GM12878 (cell line): ENCODE measurements around the gene BLACAT1. TPM values are rescaled to one million over a fixed set of nuclear protein-coding genes. Genes with fewer than 3 reads are reported as not detected.
A peak's percentile ranks its signal among the peaks of the same experiment; 100 is the strongest.

Experiments used
- ATAC-seq: fragments of 200-7000 bp; cut with Tn5 transposase; 3 replicates; pipeline ENCODE4 v1.9.1; 2020; ENCODE audit warnings: mild to moderate bottlenecking, moderate library complexity
- BruUV-seq: library from RNA; stranded (reverse); fragments of 400-500 nt; replicated peaks from 2 replicates; lab custom pipeline; 2021; lab: Mats Ljungman, UMichigan
- CTCF ChIA-PET: fragments of 300-600 bp; sonication (Branson Sonifier 250); formaldehyde crosslinking; extraction: SDS; loops from one replicate; lab custom pipeline; 2021; ENCODE audit warnings: inconsistent platforms; lab: Yijun Ruan, JAX
- POLR2A ChIA-PET: fragments of 350-600 bp; formaldehyde crosslinking; extraction: SDS; loops from one replicate; lab custom pipeline; 2021; ENCODE audit warnings: inconsistent platforms; lab: Charles Lee
- RAD21 ChIA-PET: fragments of 300-600 bp; sonication (Branson Sonifier 250); formaldehyde crosslinking; loops from one replicate; lab custom pipeline; 2023; ENCODE audit warnings: antibody characterized with exemption; ENCODE audit not compliant: unreplicated experiment; lab: Charles Lee
- SMC1A ChIA-PET: fragments of 300-600 bp; sonication (Branson Sonifier 250); formaldehyde crosslinking; loops from one replicate; lab custom pipeline; 2023; ENCODE audit not compliant: unreplicated experiment, uncharacterized antibody; lab: Charles Lee
- DNase-seq: peaks from one replicate; pipeline ENCODE4 v3.0.0-alpha.2; 2011; ENCODE audit warnings: low read depth, low spot score
- FAIRE-seq: peaks from 3 replicates; lab custom pipeline; 2011; peaks lifted over from hg19 to GRCh38; lab: Jason Lieb, UNC
- H2AFZ ChIP-seq: 2 replicates; pipeline ENCODE4 v1.6.0; 2011; ENCODE audit warnings: low read depth, low read length, control low read depth; ENCODE audit not compliant: control insufficient read depth
- H3K27ac ChIP-seq: 2 replicates; pipeline ENCODE4 v1.5.1; 2011; ENCODE audit warnings: control low read depth; ENCODE audit not compliant: control insufficient read depth, insufficient read depth
- H3K27me3 ChIP-seq, 2 experiments: replicated peaks in 1 of 2; 2 replicates each; pipeline versions ENCODE4 v1.6.0 to v1.6.1; 2011; ENCODE audit warnings: low read length in 1 of 2; ENCODE audit not compliant: control insufficient read depth in 2 of 2, insufficient read depth in 2 of 2
- H3K36me3 ChIP-seq, 2 experiments: 2 replicates each; pipeline ENCODE4 v1.5.1; 2011; ENCODE audit warnings: low read length in 1 of 2; ENCODE audit not compliant: control insufficient read depth in 2 of 2, insufficient read depth in 2 of 2
- H3K4me1 ChIP-seq: 2 replicates; pipeline ENCODE4 v1.6.1; 2011; ENCODE audit warnings: mild to moderate bottlenecking, low read length, moderate library complexity, mixed read lengths; ENCODE audit not compliant: control insufficient read depth, insufficient read depth
- H3K4me2 ChIP-seq: 2 replicates; pipeline ENCODE4 v1.6.0; 2011; ENCODE audit warnings: control low read depth; ENCODE audit not compliant: control insufficient read depth, insufficient read depth
- H3K4me3 ChIP-seq: fragments of 200-600 bp; sonication (generic); 2 replicates; pipeline ENCODE4 v1.5.1; 2016
- H3K79me2 ChIP-seq: 2 replicates; pipeline ENCODE4 v1.6.0; 2011; ENCODE audit warnings: low read length; ENCODE audit not compliant: control insufficient read depth, insufficient read depth
- H3K9ac ChIP-seq: 2 replicates; pipeline ENCODE4 v1.8.0; 2011; ENCODE audit warnings: low read length, control low read depth, mixed read lengths; ENCODE audit not compliant: control insufficient read depth, insufficient read depth
- H3K9me3 ChIP-seq: replicated peaks from 3 replicates; pipeline ENCODE4 v1.5.1; 2011; ENCODE audit warnings: mild to moderate bottlenecking, low read length; ENCODE audit not compliant: control insufficient read depth, insufficient read depth
- H4K20me1 ChIP-seq: 2 replicates; pipeline ENCODE4 v1.6.0; 2011; ENCODE audit not compliant: control insufficient read depth, insufficient read depth
- BACH1 ChIP-seq: fragments of 450-650 bp; IDR thresholded peaks from 2 replicates; pipeline ENCODE4 v1.6.1; 2017; ENCODE audit warnings: mild to moderate bottlenecking, borderline replicate concordance
- EP300 ChIP-seq, 2 experiments: fragments of 150-350 bp in 1 of 2; IDR thresholded peaks; 2 replicates each; pipeline ENCODE4 v1.6.1; 2011 to 2012; ENCODE audit warnings: low read depth in 2 of 2, low read length in 2 of 2, borderline replicate concordance in 1 of 2, improper control_type of control experiment in 1 of 2, inconsistent platforms in 1 of 2; ENCODE audit not compliant: control insufficient read depth in 1 of 2
- IRF4 ChIP-seq: IDR thresholded peaks from 2 replicates; pipeline ENCODE4 v1.6.1; 2011; ENCODE audit warnings: low read depth, low read length
- JUND ChIP-seq: IDR thresholded peaks from 2 replicates; pipeline ENCODE4 v1.6.1; 2012; ENCODE audit warnings: low read depth, mild to moderate bottlenecking, low read length, improper control_type of control experiment, moderate library complexity
- KDM1A ChIP-seq: fragments of 200-600 bp; sonication (generic); IDR thresholded peaks from 2 replicates; pipeline ENCODE4 v1.6.1; 2016; ENCODE audit warnings: borderline replicate concordance
- MEF2A ChIP-seq: IDR thresholded peaks from 2 replicates; pipeline ENCODE4 v1.6.1; 2011; ENCODE audit warnings: low read depth, mild to moderate bottlenecking, low read length, moderate library complexity; ENCODE audit not compliant: insufficient read depth
- MYB ChIP-seq: fragments of 150-350 bp; IDR thresholded peaks from 2 replicates; pipeline ENCODE4 v1.6.1; 2014; ENCODE audit warnings: mild to moderate bottlenecking, low read depth, low read length, borderline replicate concordance
- NFXL1 ChIP-seq: fragments of 450-650 bp; IDR thresholded peaks from 2 replicates; pipeline ENCODE4 v1.6.1; 2017; ENCODE audit warnings: antibody characterized with exemption, mild to moderate bottlenecking, borderline replicate concordance
- POLR2A ChIP-seq: IDR thresholded peaks from 2 replicates; pipeline ENCODE4 v1.6.1; 2011; ENCODE audit warnings: low read depth, mild to moderate bottlenecking, low read length
- POLR2AphosphoS2 ChIP-seq: IDR thresholded peaks from 2 replicates; pipeline ENCODE4 v1.6.1; 2011; ENCODE audit warnings: low read depth, mild to moderate bottlenecking, low read length, improper control_type of control experiment, moderate library complexity
- RBBP5 ChIP-seq: fragments of 200-600 bp; sonication (generic); conservative IDR thresholded peaks from 2 replicates; pipeline ENCODE4 v1.6.1; 2016
- SREBF2 ChIP-seq: IDR thresholded peaks from 2 replicates; pipeline ENCODE4 v1.6.1; 2012; ENCODE audit warnings: mild to moderate bottlenecking, low read length
- SRF ChIP-seq, 2 experiments: IDR thresholded peaks; 2 replicates each; pipeline ENCODE4 v1.6.1; 2011; ENCODE audit warnings: low read depth in 2 of 2, low read length in 2 of 2, mild to moderate bottlenecking in 1 of 2, moderate library complexity in 1 of 2
- WRNIP1 ChIP-seq: IDR thresholded peaks from 2 replicates; pipeline ENCODE4 v1.6.1; 2011; ENCODE audit warnings: low read depth, low read length, improper control_type of control experiment, borderline replicate concordance
- ZNF384 ChIP-seq: IDR thresholded peaks from 2 replicates; pipeline ENCODE4 v1.6.1; 2012; ENCODE audit warnings: low read depth, mild to moderate bottlenecking, low read length, improper control_type of control experiment, borderline replicate concordance
- WGBS: methylation state at CpG from one replicate; pipeline ENCODE4 v1.1.6; 2016; ENCODE audit warnings: low lambda C conversion rate; ENCODE audit not compliant: insufficient replicate concordance, insufficient coverage; ENCODE audit errors: missing lambda C conversion rate; 5-methylcytosine and 5-hydroxymethylcytosine counted together
- in situ Hi-C: fragments of 300-500 bp; cut with MboI; formaldehyde crosslinking; loops from 9 replicates; pipeline ENCODE4 v1.14.3; 2018; ENCODE audit warnings: mixed read lengths
- intact Hi-C: fragments of 100-400 bp; cut with micrococcal nuclease; formaldehyde crosslinking; loops from one replicate; pipeline ENCODE4 v1.14.2; 2022; ENCODE audit not compliant: unreplicated experiment
- polyA plus RNA-seq, 11 experiments: library from polyadenylated mRNA; depleted of rRNA in 4 of 11; unstranded in 6 of 11; stranded (reverse) in 5 of 11; fragments of >200 nt; fragmentation: Nextera tagmentation in 4 of 11; fragmentation: Illumina TruSeq in 1 of 11; extraction: Ambion mirVana in 4 of 11; extraction: Trizol in 1 of 11; gene quantifications; 1 replicate in 1 of 11; 2 replicates in 10 of 11; pipeline versions ENCODE4 v1.2.1 to v1.2.3, GENCODE V29; 2011 to 2016; ENCODE audit warnings: inconsistent platforms in 2 of 11, missing spikeins in 2 of 11, low read depth in 1 of 11
- total RNA-seq, 4 experiments: library from RNA; depleted of rRNA in 3 of 4; stranded (reverse); fragments of >200 nt in 3 of 4; fragmentation: Illumina TruSeq in 1 of 4; extraction: Trizol in 1 of 4; gene quantifications; 2 replicates each; pipeline versions ENCODE4 v1.2.1 to v1.2.3, GENCODE V29; 2013 to 2021
- TF ChIP-seq, protein P1 (sequence below): IDR thresholded peaks from 2 replicates; pipeline ENCODE4 v1.6.1; 2012; ENCODE audit warnings: low read depth, low read length, improper control_type of control experiment
- TF ChIP-seq, protein P2 (sequence below): fragments of 450-650 bp; IDR thresholded peaks from 2 replicates; pipeline ENCODE4 v1.6.1; 2017; ENCODE audit warnings: low read depth, mild to moderate bottlenecking, moderate library complexity

BLACAT1 gene
- total and polyA plus RNA-seq, 10 of the 15 experiments (the other 5 are each of a cell fraction or from before 2014, with no cell fraction given): 0.04 to 1.6 (median 0.15) TPM; not detected in 1

GRCh38 chr1:205473475-205473874, 17.6 kb upstream of the BLACAT1 start:
- no peak for DNase-seq
- Histone ChIP-seq H3K27ac (no peak overlapping the region), H3K4me3 (no peak overlapping the region), H3K36me3 (no peaks in the 10 kb centered on the region), H3K9me3 (peaks cover 10% of the 10 kb centered on the region), H3K79me2 (no peaks in the 10 kb centered on the region), H4K20me1 (no peaks in the 10 kb centered on the region), H3K4me1 (no peaks in the 10 kb centered on the region), H3K4me2 (no peak overlapping the region), H3K27me3 (peaks cover 0 to 2% of the 10 kb centered on the region in 2 experiments; a peak in 1 of 4 replicates), H3K9ac (no peak overlapping the region), H2AFZ (no peak overlapping the region)
- WGBS: 17% methylated on average over 4 of the region's 4 CpGs
- ATAC-seq: peak; percentile 23; the same call in 1 of the 3 replicates
- intact Hi-C loops (no loop called here), in situ Hi-C loops (no loop called here)
- ChIA-PET RAD21 (interaction anchor here (0.7 to 1.3 kb wide), 2 partner anchors 8 to 11 kb away, joined by 3 to 4 read pairs; no protein-coding TSS in a partner anchor), POLR2A (no interaction called here), CTCF (interaction anchor here (1.0 to 3.4 kb wide), 4 partner anchors 11 to 138 kb away, joined by 3 to 8 read pairs (median 6); no protein-coding TSS in a partner anchor), SMC1A (interaction anchor here (1.1 kb wide), 1 partner anchor 15 kb away, joined by 3 read pairs; no protein-coding TSS in a partner anchor)
- no peak for FAIRE-seq
- TF ChIP-seq ZNF384 (no peak), NFXL1 (no peak), RBBP5 (no peak), BACH1 (no peak), SRF (IDR thresholded peaks at IDR 0.05; ENCODE audit: low read depth in 2 of 2, low read length in 2 of 2) (no peak), POLR2AphosphoS2 (no peak), MYB (no peak), MEF2A (no peak), IRF4 (no peak), EP300 (IDR thresholded peaks at IDR 0.05; ENCODE audit: borderline replicate concordance in 1 of 2, control insufficient read depth in 1 of 2, low read depth in 2 of 2, low read length in 2 of 2) (no peak), SREBF2 (no peak), JUND (no peak), KDM1A (no peak), WRNIP1 (no peak), POLR2A (no peak)
- TF ChIP-seq, protein P1, sequence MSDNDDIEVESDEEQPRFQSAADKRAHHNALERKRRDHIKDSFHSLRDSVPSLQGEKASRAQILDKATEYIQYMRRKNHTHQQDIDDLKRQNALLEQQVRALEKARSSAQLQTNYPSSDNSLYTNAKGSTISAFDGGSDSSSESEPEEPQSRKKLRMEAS: no peak
- TF ChIP-seq, protein P2, sequence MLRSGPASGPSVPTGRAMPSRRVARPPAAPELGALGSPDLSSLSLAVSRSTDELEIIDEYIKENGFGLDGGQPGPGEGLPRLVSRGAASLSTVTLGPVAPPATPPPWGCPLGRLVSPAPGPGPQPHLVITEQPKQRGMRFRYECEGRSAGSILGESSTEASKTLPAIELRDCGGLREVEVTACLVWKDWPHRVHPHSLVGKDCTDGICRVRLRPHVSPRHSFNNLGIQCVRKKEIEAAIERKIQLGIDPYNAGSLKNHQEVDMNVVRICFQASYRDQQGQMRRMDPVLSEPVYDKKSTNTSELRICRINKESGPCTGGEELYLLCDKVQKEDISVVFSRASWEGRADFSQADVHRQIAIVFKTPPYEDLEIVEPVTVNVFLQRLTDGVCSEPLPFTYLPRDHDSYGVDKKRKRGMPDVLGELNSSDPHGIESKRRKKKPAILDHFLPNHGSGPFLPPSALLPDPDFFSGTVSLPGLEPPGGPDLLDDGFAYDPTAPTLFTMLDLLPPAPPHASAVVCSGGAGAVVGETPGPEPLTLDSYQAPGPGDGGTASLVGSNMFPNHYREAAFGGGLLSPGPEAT: no peak
- no TSS peak for BruUV-seq
